Natural killer cell treated with Interleukin-12 subunit alpha and Interleukin-12 subunit beta and Interleukin-15 and Interleukin-18, amount 100 ng/mL, for 72 hours (primary cell): ENCODE measurements around the gene TEKTIP1. TPM values are rescaled to one million over a fixed set of nuclear protein-coding genes. Genes with fewer than 3 reads are reported as not detected.

Source experiments
- ATAC-seq, 2 donors: fragments of 150-1000 bp; cut with Tn5 transposase in 1 of 2; sonication (Bioruptor Pico), chemical (Tn5 transposase) in 1 of 2; 2 replicates each; pipeline ENCODE4 v1.10.0; 2021
- DNase-seq: peaks from one replicate; pipeline ENCODE4 v3.0.0; 2022; ENCODE audit warnings: low spot score
- H3K27ac Mint-ChIP-seq, 2 donors: 1 replicate in 1 of 2; 2 replicates in 1 of 2; pipeline ENCODE4 v1.8.0; 2022; ENCODE audit warnings: mixed read lengths in 2 of 2, mild to moderate bottlenecking in 1 of 2, moderate library complexity in 1 of 2
- H3K27me3 Mint-ChIP-seq, 2 donors: 1 replicate in 1 of 2; 2 replicates in 1 of 2; pipeline ENCODE4 v1.8.0; 2022; ENCODE audit warnings: mixed read lengths in 2 of 2
- H3K36me3 Mint-ChIP-seq: one replicate; pipeline ENCODE4 v1.8.0; 2022; ENCODE audit warnings: mixed read lengths
- H3K4me1 Mint-ChIP-seq, 2 donors: 1 replicate in 1 of 2; 2 replicates in 1 of 2; pipeline ENCODE4 v1.8.0; 2022; ENCODE audit warnings: low read depth in 2 of 2, mixed read lengths in 2 of 2, mild to moderate bottlenecking in 1 of 2
- H3K4me3 Mint-ChIP-seq: one replicate; pipeline ENCODE4 v1.8.0; 2022; ENCODE audit warnings: mixed read lengths
- H3K9me3 Mint-ChIP-seq: 2 replicates; pipeline ENCODE4 v1.8.0; 2022; ENCODE audit warnings: mixed read lengths
- total RNA-seq, 2 donors: library from RNA; stranded (reverse); gene quantifications; one replicate each; pipeline ENCODE4 v1.2.3, GENCODE V29; 2022

The TEKTIP1 gene
- total RNA-seq, 2 donors from 2014 or later, result 3.3 to 4.4 TPM

DNA sequence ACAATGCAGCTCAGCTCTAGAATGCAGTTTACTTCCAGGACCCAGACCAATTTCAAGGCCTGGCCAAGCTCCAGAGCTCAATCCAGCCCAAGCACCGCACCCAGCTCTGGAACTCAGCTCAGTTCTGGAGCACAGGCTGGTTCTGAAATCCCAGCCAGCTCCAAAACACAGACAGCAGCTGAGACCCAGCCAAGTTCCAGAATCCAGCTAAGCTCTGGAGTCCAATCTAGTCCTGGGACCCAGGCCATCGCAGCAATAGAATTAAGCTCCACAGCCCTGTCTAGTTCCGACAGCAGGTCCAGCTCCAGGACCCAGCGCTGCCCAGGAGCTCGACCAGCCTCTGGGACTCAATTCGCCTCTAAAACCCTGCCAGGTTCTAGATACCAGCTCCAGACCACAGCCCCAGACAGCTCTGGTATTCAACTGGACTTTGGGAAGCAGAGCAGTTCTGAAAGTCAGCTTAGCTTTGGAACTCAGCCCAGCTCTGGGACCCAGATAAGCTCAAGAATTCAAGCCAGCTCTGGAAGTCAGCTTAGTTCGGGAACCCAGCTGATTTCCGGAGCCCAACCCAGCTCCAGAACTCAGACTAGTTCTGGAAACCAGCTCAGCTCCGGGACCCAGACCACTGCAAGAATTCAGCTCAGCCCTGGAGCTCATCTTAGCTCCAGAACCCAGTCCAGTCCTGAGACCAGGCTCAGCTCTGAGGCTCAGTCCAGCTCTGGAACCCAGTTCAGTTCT, 53.1 kb downstream of the TEKTIP1 start:
- Mint-ChIP-seq H3K4me1 (no peaks in the 10 kb centered on the region), H3K36me3 (no peaks in the 10 kb centered on the region), H3K27me3 (no peaks in the 10 kb centered on the region), H3K4me3 (no peak overlapping the region), H3K27ac (no peak overlapping the region), H3K9me3 (no peaks in the 10 kb centered on the region)
- ATAC-seq (no peak), DNase-seq (no peak)

- no peak for DNase-seq
- no peaks in the 10 kb centered on the region for H3K4me1 Mint-ChIP-seq
- H3K4me3 Mint-ChIP-seq, result no peak overlapping the region
- ATAC-seq, result no peak
- no peaks in the 10 kb centered on the region for H3K27me3 Mint-ChIP-seq
- H3K27ac Mint-ChIP-seq, result no peak overlapping the region
- H3K36me3 Mint-ChIP-seq, result no peaks in the 10 kb centered on the region
- no peaks in the 10 kb centered on the region for H3K9me3 Mint-ChIP-seq
Observed at GRCh38 chr19:3593156-3593555, 54.2 kb downstream of the TEKTIP1 start.

Other genes starting within 250 kb of the TEKTIP1 start
- gene NFIC, start 172.6 kb upstream of the TEKTIP1 start, total RNA-seq, result 10 to 100 TPM; 21.4 to 41.7 TPM
- under 1 TPM in 1 of 2 donors, not detected in 1; 0.62 TPM for gene SMIM24, start 58.6 kb upstream of the TEKTIP1 start, total RNA-seq
- not detected for gene SMIM44, start 55.7 kb upstream of the TEKTIP1 start, total RNA-seq
- gene DOHH, start 38.5 kb upstream of the TEKTIP1 start, total RNA-seq, result 10 to 100 TPM; 16.1 to 28.6 TPM
- gene FZR1, start 32.9 kb upstream of the TEKTIP1 start, total RNA-seq, result 10 to 100 TPM; 51.4 to 63.0 TPM
- gene MFSD12, start 18.4 kb downstream of the TEKTIP1 start, total RNA-seq, result 10 to 100 TPM; 72.2 to 73.1 TPM
- 10 to 100 TPM; 38.2 to 48.0 TPM for gene HMG20B, start 33.8 kb downstream of the TEKTIP1 start, total RNA-seq
- under 1 TPM; 0.25 to 0.40 TPM for gene GIPC3, start 46.3 kb downstream of the TEKTIP1 start, total RNA-seq
- gene TBXA2R, start 67.7 kb downstream of the TEKTIP1 start, total RNA-seq, result under 1 TPM in 1 of 2 donors, not detected in 1; 0.28 TPM
- gene CACTIN, start 87.6 kb downstream of the TEKTIP1 start, total RNA-seq, result 10 to 100 TPM; 28.9 to 44.7 TPM
- 10 to 100 TPM; 27.0 to 29.6 TPM for gene PIP5K1C, start 161.3 kb downstream of the TEKTIP1 start, total RNA-seq
- 1 to 10 TPM in 1 of 2 donors, under 1 TPM in 1; 0.57 to 2.1 TPM for gene TJP3, start 169.2 kb downstream of the TEKTIP1 start, total RNA-seq
- gene APBA3, start 222.5 kb downstream of the TEKTIP1 start, total RNA-seq, result 10 to 100 TPM; 40.6 to 55.4 TPM
- gene MRPL54, start 223.5 kb downstream of the TEKTIP1 start, total RNA-seq, result 10 to 100 TPM; 58.5 to 75.1 TPM
- under 1 TPM in 1 of 2 donors, not detected in 1; 0.21 TPM for gene RAX2, start 233.1 kb downstream of the TEKTIP1 start, total RNA-seq
- 10 to 100 TPM; 58.5 to 61.9 TPM for gene MATK, start 247.2 kb downstream of the TEKTIP1 start, total RNA-seq